AG09309 (cell line): ENCODE data around the gene SLC41A3.

Experiments
- DNase-seq: peaks from one replicate; pipeline ENCODE4 v3.0.0-alpha.2; 2010; ENCODE audit warnings: low read depth
- H3K4me3 ChIP-seq: 2 replicates; pipeline ENCODE4 v1.5.1; 2011; ENCODE audit warnings: mild to moderate bottlenecking, low read depth, low read length, moderate library complexity; ENCODE audit not compliant: control insufficient read depth
- TF ChIP-seq, protein P1 (sequence below): IDR thresholded peaks from 2 replicates; pipeline ENCODE4 v1.5.1; 2011; ENCODE audit warnings: mild to moderate bottlenecking, low read depth, low read length, inconsistent platforms; ENCODE audit not compliant: insufficient read depth, control insufficient read depth; ENCODE audit errors: missing control alignments

Gene SLC41A3

DNA sequence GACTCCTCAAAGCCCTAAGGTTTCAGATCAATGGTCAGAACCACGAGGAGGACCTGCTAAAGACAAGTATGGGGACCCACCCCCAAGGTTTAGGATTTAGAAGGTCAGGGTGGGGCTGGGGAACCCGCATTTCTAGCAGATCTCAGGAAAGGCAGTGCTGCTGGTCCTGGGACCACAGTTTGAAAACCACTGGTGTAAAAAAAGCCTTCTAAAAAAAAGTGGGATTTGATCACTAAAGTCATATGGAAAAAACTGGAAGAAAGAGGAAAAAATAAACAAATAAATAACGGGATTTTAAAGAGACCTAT lies 832 bp downstream of the SLC41A3 start:
- H3K4me3 ChIP-seq: peak overlapping the region; percentile 66
- TF ChIP-seq, protein P1, sequence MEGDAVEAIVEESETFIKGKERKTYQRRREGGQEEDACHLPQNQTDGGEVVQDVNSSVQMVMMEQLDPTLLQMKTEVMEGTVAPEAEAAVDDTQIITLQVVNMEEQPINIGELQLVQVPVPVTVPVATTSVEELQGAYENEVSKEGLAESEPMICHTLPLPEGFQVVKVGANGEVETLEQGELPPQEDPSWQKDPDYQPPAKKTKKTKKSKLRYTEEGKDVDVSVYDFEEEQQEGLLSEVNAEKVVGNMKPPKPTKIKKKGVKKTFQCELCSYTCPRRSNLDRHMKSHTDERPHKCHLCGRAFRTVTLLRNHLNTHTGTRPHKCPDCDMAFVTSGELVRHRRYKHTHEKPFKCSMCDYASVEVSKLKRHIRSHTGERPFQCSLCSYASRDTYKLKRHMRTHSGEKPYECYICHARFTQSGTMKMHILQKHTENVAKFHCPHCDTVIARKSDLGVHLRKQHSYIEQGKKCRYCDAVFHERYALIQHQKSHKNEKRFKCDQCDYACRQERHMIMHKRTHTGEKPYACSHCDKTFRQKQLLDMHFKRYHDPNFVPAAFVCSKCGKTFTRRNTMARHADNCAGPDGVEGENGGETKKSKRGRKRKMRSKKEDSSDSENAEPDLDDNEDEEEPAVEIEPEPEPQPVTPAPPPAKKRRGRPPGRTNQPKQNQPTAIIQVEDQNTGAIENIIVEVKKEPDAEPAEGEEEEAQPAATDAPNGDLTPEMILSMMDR: no peak
- DNase-seq: no peak

DNA sequence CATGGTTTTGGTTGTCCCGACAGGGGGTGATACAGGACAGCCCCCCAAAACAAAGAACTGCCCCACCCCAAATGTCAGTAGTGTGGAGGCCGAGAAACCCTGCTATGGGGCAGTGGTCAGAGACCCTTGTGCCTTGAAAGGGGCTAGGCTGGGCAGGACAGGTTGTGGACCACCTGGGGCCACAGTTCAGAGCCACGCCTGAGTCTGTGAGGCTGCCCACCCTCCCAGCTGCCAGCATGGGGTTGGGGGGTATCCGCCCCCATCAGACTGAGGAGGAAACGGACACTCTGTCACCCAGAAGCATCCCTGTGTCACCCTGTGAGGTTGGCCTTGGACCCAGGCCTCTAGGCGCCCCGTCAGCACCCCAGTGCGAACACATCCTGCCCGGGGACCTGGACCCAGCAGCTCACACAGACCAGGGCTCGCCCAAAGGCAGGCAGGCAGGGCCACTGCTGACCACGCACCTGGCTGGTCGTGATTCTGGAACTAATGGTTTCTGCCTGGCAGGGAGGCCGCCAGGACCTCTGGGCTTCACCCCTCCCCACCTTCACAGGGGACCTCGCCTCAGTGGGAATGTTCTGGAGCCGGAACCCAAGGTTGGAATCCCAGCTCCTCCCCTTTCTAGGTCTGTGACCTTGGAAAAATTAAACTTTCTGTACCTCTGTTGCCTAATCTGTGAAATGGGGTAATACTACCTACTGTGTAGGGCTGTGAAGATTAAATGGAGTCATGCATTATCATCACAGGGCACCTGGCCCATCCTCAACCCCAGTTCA lies 1.4 kb downstream of the SLC41A3 start:
- no peak for DNase-seq
- H3K4me3 ChIP-seq: no peak overlapping the region
- TF ChIP-seq, protein P1: no peak

DNA sequence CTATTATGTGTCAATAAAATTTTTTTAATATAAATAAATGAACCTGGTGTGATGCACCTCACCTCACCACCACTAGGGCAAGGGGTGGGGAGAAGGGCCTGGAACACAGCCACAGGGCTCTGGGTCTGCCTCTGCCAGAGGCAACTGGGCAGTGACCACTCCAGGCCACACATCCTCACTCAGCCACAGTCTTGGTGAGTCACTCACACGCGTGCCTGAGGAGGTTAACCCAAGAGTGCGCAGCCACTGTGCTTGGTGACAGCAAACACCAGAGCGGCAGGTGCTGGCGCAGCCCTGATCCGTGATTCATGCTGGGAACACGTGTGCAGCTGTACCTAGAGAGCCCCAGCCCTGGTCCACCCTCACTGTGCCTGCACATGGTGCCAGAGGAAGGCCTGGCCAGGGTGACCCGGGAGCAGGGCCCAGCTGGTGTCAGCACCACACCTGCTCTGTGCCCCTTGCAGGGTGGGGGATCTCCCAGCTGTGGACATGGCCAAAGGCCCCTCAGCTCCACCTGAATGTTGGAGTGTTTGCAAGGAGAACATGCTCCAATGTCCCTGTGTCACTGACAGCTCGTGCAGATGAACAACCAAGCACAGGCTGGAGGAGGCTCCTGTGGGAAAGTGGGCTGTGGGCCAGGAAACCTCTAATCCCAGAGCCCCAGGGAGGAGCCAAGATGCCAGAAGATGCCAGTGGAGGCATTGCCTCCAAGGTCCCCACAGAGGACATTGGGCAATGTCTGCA lies 2.1 kb downstream of the SLC41A3 start:
- no peak for DNase-seq
- TF ChIP-seq, protein P1: peak; percentile 40
- no peak overlapping the region for H3K4me3 ChIP-seq

DNA sequence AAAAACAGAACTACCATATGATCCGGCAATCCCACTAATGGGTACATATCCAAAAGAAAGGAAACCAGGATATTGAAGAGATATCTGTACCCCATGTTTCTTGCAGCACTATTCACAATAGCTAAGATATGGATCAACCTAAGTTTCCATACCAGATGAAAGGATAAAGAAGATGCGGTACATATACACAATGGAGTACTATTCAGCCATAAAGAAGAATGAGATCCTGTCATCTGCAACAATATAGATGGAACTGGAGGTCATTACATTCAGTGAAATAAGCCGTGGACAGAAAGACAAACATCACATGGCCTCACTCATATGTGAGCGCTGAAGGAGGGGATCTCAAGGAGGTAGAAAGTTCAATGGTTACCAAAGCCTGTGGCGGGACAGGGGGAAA lies 3.0 kb downstream of the SLC41A3 start:
- no peak for DNase-seq
- H3K4me3 ChIP-seq: no peak overlapping the region

DNA sequence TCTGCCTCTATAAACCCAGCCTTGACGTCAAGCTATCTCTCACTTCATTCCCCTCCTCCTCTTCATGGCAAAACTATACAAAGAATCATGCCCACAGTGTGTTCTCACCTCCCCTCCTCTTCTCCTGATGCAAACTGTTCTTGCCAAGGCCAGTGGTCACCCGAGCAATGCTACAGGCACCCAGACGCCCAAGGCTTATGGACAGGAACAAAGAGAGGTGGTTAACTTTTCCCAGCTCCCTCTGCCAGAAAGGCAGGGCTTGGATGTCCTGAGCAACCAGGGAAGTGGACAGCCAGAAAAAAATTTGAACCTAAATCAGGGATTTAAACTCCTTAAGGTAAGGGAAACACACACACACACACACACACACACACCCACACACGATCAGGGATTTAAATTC lies 5.1 kb downstream of the SLC41A3 start:
- H3K4me3 ChIP-seq: no peak overlapping the region
- DNase-seq: no peak
- TF ChIP-seq, protein P1: no peak

More for the DNA sequence above, 3.0 kb downstream of the SLC41A3 start:
- TF ChIP-seq, protein P1: no peak

DNA sequence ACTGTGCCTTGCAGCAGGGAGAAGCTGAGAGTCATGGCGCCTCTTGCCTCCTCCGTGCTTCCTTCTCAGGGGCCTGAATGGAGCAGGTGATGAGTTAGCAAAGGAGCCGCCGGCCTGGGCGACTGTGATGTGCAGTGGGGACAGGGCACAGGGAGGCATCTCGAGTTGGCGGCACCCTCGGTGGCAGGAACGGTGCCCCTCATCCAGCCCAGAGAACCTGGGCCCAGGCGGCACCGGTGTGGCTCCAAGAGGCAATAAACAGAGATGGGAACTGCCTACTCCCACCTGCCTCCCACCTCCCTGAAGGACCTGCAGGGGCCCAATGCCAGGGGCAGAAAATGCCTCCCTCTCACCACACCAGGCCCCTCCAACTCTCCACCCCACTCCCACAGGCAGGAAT lies 6.2 kb downstream of the SLC41A3 start:
- no peak overlapping the region for H3K4me3 ChIP-seq
- DNase-seq: no peak
- TF ChIP-seq, protein P1: no peak

DNA sequence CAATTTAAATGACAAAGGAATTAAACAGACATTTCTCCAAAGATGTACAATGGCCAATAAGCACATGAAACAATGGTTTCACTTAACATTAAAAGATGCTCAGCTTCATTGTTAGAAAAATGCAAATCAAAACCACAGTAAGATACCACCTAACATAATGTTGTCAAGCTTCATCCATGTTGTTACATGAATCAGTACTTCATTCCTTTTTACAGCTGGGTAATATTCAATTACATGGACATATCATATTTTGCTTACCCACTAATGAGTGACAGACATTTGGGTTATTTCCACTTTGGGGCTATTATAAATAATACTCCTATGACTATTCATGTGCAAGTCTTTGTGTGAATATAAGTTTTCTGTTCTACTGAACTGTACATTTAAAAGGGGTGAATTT lies 7.8 kb downstream of the SLC41A3 start:
- DNase-seq: no peak
- TF ChIP-seq, protein P1: no peak
- no peak overlapping the region for H3K4me3 ChIP-seq
